K562 (cell line): ENCODE data around the gene FN1. TPM values are rescaled to one million over a fixed set of nuclear protein-coding genes. Genes with fewer than 3 reads are reported as not detected.

Source experiments
- CREB3L1 ChIP-seq: fragments of 450-650 bp; IDR thresholded peaks from 2 replicates; pipeline ENCODE4 v1.6.1; 2014; ENCODE audit warnings: low read depth, mild to moderate bottlenecking, moderate library complexity, borderline replicate concordance
- HINFP ChIP-seq: fragments of 450-650 bp; conservative IDR thresholded peaks from 2 replicates; pipeline ENCODE4 v1.6.1; 2016; ENCODE audit warnings: missing genetic modification characterization, low read depth, mild to moderate bottlenecking, control low read depth, missing compliant biosample characterization
- KLF1 ChIP-seq: fragments of 450-650 bp; IDR thresholded peaks from 2 replicates; pipeline ENCODE4 v1.6.1; 2016; ENCODE audit warnings: missing genetic modification characterization, missing compliant biosample characterization
- MAFK ChIP-seq: IDR thresholded peaks from 2 replicates; pipeline ENCODE4 v1.6.1; 2011; ENCODE audit warnings: low read length, improper control_type of control experiment
- MBD2 ChIP-seq: sonication (generic); IDR thresholded peaks from 2 replicates; pipeline ENCODE4 v1.6.1; 2016; ENCODE audit warnings: low read depth, borderline replicate concordance
- MEIS2 ChIP-seq: fragments of 450-650 bp; IDR thresholded peaks from 2 replicates; pipeline ENCODE4 v1.6.1; 2014; ENCODE audit warnings: mild to moderate bottlenecking; ENCODE audit not compliant: partially characterized antibody
- NUFIP1 ChIP-seq: fragments of 450-650 bp; IDR thresholded peaks from 2 replicates; pipeline ENCODE4 v1.6.1; 2018; ENCODE audit not compliant: partially characterized antibody
- PBX2 ChIP-seq, 2 experiments: IDR thresholded peaks in 1 of 2; conservative IDR thresholded peaks in 1 of 2; 2 replicates each; pipeline ENCODE4 v1.6.1; 2016; ENCODE audit warnings: low read depth in 2 of 2, mild to moderate bottlenecking in 1 of 2, missing compliant biosample characterization in 1 of 2, missing genetic modification characterization in 1 of 2, moderate library complexity in 1 of 2
- RFX1 ChIP-seq: fragments of 450-650 bp; IDR thresholded peaks from 2 replicates; pipeline ENCODE4 v1.6.1; 2016; ENCODE audit warnings: mild to moderate bottlenecking, moderate library complexity
- SMAD4 ChIP-seq: fragments of 250-450 bp; sonication (Bioruptor Pico); conservative IDR thresholded peaks from 2 replicates; pipeline ENCODE4 v1.8.0; 2021; ENCODE audit warnings: inconsistent platforms, mild to moderate bottlenecking, moderate library complexity
- SMARCE1 ChIP-seq: fragments of 450-650 bp; IDR thresholded peaks from 2 replicates; pipeline ENCODE4 v1.7.1; 2016; ENCODE audit warnings: mild to moderate bottlenecking
- TAF1 ChIP-seq: IDR thresholded peaks from 2 replicates; pipeline ENCODE4 v1.6.1; 2011; ENCODE audit warnings: mild to moderate bottlenecking, low read length, moderate library complexity; ENCODE audit not compliant: insufficient read depth, control insufficient read depth, severe bottlenecking; ENCODE audit errors: extremely low read depth
- USF2 ChIP-seq: sonication (generic); formaldehyde crosslinking; IDR thresholded peaks from 2 replicates; pipeline ENCODE4 v1.5.0; 2020; ENCODE audit warnings: missing genetic modification reagents
- ZNF133 ChIP-seq: fragments of 250-450 bp; sonication (Bioruptor Pico); IDR thresholded peaks from 2 replicates; pipeline ENCODE4 v1.4.0; 2020; ENCODE audit warnings: mild to moderate bottlenecking
- ZNF274 ChIP-seq: IDR thresholded peaks from 2 replicates; pipeline ENCODE4 v1.6.1; 2011; ENCODE audit warnings: low read depth, mild to moderate bottlenecking, low read length, moderate library complexity, borderline replicate concordance
- ZNF584 ChIP-seq: fragments of 200-800 bp; sonication (Bioruptor generic); IDR thresholded peaks from 2 replicates; pipeline ENCODE4 v1.6.1; 2016; ENCODE audit warnings: low read depth, mild to moderate bottlenecking, missing genetic modification characterization, missing compliant biosample characterization
- ZNF740 ChIP-seq, 3 experiments: fragments of 200-800 bp in 1 of 3; sonication (Bioruptor generic) in 1 of 3; sonication (generic) in 1 of 3; formaldehyde crosslinking in 1 of 3; IDR thresholded peaks; 2 replicates each; pipeline versions ENCODE4 v1.6.1 to v1.8.0; 2016 to 2022; ENCODE audit warnings: mild to moderate bottlenecking in 2 of 3, missing compliant biosample characterization in 2 of 3, missing genetic modification characterization in 2 of 3, missing genetic modification reagents in 1 of 3
- polyA plus RNA-seq, 8 experiments: library from polyadenylated mRNA; depleted of rRNA in 4 of 8; stranded (reverse) in 5 of 8; unstranded in 3 of 8; fragments of >200 nt; fragmentation: Nextera tagmentation in 2 of 8; fragmentation: Illumina TruSeq in 1 of 8; extraction: Ambion mirVana in 2 of 8; extraction: Trizol in 1 of 8; gene quantifications; 2 replicates each; pipeline versions ENCODE4 v1.2.1 to v1.2.3, GENCODE V29; 2011 to 2014; ENCODE audit warnings: inconsistent platforms in 1 of 8, missing spikeins in 1 of 8
- total RNA-seq, 7 experiments: library from RNA; depleted of rRNA in 6 of 7; stranded (reverse); fragments of >200 nt in 6 of 7; fragmentation: Illumina TruSeq in 2 of 7; extraction: Trizol in 2 of 7; gene quantifications; 2 replicates each; pipeline versions ENCODE4 v1.2.1 to v1.2.3, GENCODE V29; 2011 to 2021; ENCODE audit warnings: low replicate concordance in 1 of 7

The FN1 gene
- total and polyA plus RNA-seq, 9 of the 15 experiments (the other 6 are each of a cell fraction or from before 2014, with no cell fraction given) = 7.4 to 19.1 (median 11.2) TPM

- TF ChIP-seq ZNF740 (CRISPR knock-in tag; IDR thresholded peaks at IDR 0.05) (no peak), ZNF740 (tag; IDR thresholded peaks at IDR 0.05) (no peak), RFX1 (no peak), TAF1 (no peak), ZNF133 (no peak), CREB3L1 (peak; percentile 89), SMAD4 (CRISPR knock-in tag) (0 out of 2 replicates have a peak, but pooled peaks have one; percentile 19), MAFK (peak; percentile 70), ZNF584 (CRISPR knock-in tag) (no peak), MEIS2 (peak; percentile 61), USF2 (CRISPR knock-in tag) (peak; percentile 70), PBX2 (CRISPR knock-in tag; IDR thresholded peaks at IDR 0.05; ENCODE audit: low read depth) (no peak), PBX2 (tag; conservative IDR thresholded peaks at IDR 0.05; ENCODE audit: low read depth) (peak; percentile 65), NUFIP1 (peak; percentile 45), KLF1 (no peak), SMARCE1 (peak; percentile 63; the same call in 1 of the 2 replicates), MBD2 (no peak), HINFP (tag) (no peak), ZNF274 (no peak)
Measured at GRCh38 chr2:215421859-215422461, 13.9 kb downstream of the FN1 start (continued).
